OCI-LY7 (cell line): ENCODE measurements around the gene NAA50. TPM values are rescaled to one million over a fixed set of nuclear protein-coding genes. Genes with fewer than 3 reads are reported as not detected.

Experiments used
- BruUV-seq: library from RNA; stranded (reverse); fragments of 400-500 nt; replicated peaks from 2 replicates; lab custom pipeline; 2021; lab: Mats Ljungman, UMichigan
- CTCF ChIA-PET: fragments of 300-600 bp; sonication (Branson Sonifier 250); formaldehyde crosslinking; loops from one replicate; lab custom pipeline; 2022; ENCODE audit warnings: antibody characterized with exemption; ENCODE audit not compliant: unreplicated experiment; lab: Charles Lee
- POLR2A ChIA-PET: fragments of 300-600 bp; sonication (Branson Sonifier 250); formaldehyde crosslinking; loops from one replicate; lab custom pipeline; 2022; ENCODE audit warnings: antibody characterized with exemption; lab: Charles Lee
- DNase-seq: peaks from one replicate; pipeline ENCODE4 v3.0.0-alpha.2; 2015; ENCODE audit warnings: low spot score
- H2AFZ ChIP-seq: fragments of 200-600 bp; sonication (generic), shearing (Covaris generic); 2 replicates; pipeline ENCODE4 v1.6.1; 2014; ENCODE audit warnings: mild to moderate bottlenecking, antibody characterized with exemption, low read length, moderate library complexity
- H3K27ac ChIP-seq: fragments of 200-600 bp; sonication (generic); 2 replicates; pipeline ENCODE4 v1.5.1; 2014; ENCODE audit warnings: mixed run types, low read depth, mild to moderate bottlenecking, moderate library complexity, low read length, inconsistent platforms; ENCODE audit not compliant: poor library complexity, severe bottlenecking
- H3K36me3 ChIP-seq: fragments of 200-600 bp; sonication (generic); 2 replicates; pipeline ENCODE4 v1.6.1; 2014; ENCODE audit warnings: mild to moderate bottlenecking, antibody characterized with exemption, low read length, moderate library complexity, mixed read lengths; ENCODE audit not compliant: insufficient read depth
- H3K4me1 ChIP-seq: fragments of 200-600 bp; sonication (generic); 2 replicates; pipeline ENCODE4 v1.5.1; 2014; ENCODE audit warnings: mild to moderate bottlenecking, low read length; ENCODE audit not compliant: insufficient read depth, poor library complexity, severe bottlenecking
- H3K4me2 ChIP-seq: fragments of 200-600 bp; sonication (generic); 2 replicates; pipeline ENCODE4 v1.6.1; 2014; ENCODE audit warnings: mild to moderate bottlenecking, low read length
- H3K4me3 ChIP-seq: fragments of 200-600 bp; sonication (generic); 2 replicates; pipeline ENCODE4 v1.5.1; 2014; ENCODE audit warnings: mild to moderate bottlenecking, low read depth, low read length; ENCODE audit not compliant: poor library complexity, severe bottlenecking
- H3K79me2 ChIP-seq: fragments of 200-600 bp; sonication (generic); 2 replicates; pipeline ENCODE4 v1.6.1; 2016; ENCODE audit warnings: low read depth, mild to moderate bottlenecking, low read length, moderate library complexity, mixed read lengths; ENCODE audit not compliant: insufficient read depth
- H3K9me2 ChIP-seq: fragments of 200-600 bp; sonication (generic); 2 replicates; pipeline ENCODE4 v1.6.1; 2016; ENCODE audit warnings: mild to moderate bottlenecking, low read length, mixed read lengths; ENCODE audit not compliant: insufficient read depth
- H3K9me3 ChIP-seq: fragments of 200-600 bp; sonication (generic); 2 replicates; pipeline ENCODE4 v1.6.1; 2014; ENCODE audit warnings: mild to moderate bottlenecking, mixed run types, low read length, mixed read lengths
- H4K20me1 ChIP-seq: fragments of 200-600 bp; sonication (generic); 2 replicates; pipeline ENCODE4 v1.6.1; 2014; ENCODE audit warnings: mild to moderate bottlenecking, antibody characterized with exemption, low read length, moderate library complexity, mixed read lengths; ENCODE audit not compliant: insufficient read depth
- EZH2phosphoT487 ChIP-seq: fragments of 200-600 bp; sonication (generic); IDR thresholded peaks from 2 replicates; pipeline ENCODE4 v1.6.1; 2018; ENCODE audit warnings: low read depth, borderline replicate concordance, mild to moderate bottlenecking, mixed run types, antibody characterized with exemption, low read length, moderate library complexity, mixed read lengths
- intact Hi-C: fragments of 100-400 bp; cut with micrococcal nuclease; formaldehyde crosslinking; loops from one replicate; pipeline ENCODE4 v1.10.0; 2022; ENCODE audit not compliant: unreplicated experiment
- total RNA-seq, 2 experiments: library from RNA; depleted of rRNA in 1 of 2; stranded (reverse); fragments of >200 nt in 1 of 2; shearing (Covaris generic) in 1 of 2; gene quantifications; 2 replicates each; pipeline ENCODE4 v1.2.3, GENCODE V29; 2014 to 2022
- TF ChIP-seq, protein P1 (sequence below): fragments of 200-600 bp; sonication (generic); conservative IDR thresholded peaks from 2 replicates; pipeline ENCODE4 v1.5.1; 2014; ENCODE audit warnings: mild to moderate bottlenecking, antibody characterized with exemption, low read length, moderate library complexity, mixed read lengths

NAA50 gene
- total RNA-seq, 2 experiments from 2014 or later, result 172 to 223 TPM

- no peaks in the 10 kb centered on the region for H3K36me3 ChIP-seq
- intact Hi-C loops, result no loop called here
- no peak overlapping the region for H3K27ac ChIP-seq
- BruUV-seq, result no TSS peak
- H3K9me2 ChIP-seq, result no peaks in the 10 kb centered on the region
- TF ChIP-seq, protein P1, sequence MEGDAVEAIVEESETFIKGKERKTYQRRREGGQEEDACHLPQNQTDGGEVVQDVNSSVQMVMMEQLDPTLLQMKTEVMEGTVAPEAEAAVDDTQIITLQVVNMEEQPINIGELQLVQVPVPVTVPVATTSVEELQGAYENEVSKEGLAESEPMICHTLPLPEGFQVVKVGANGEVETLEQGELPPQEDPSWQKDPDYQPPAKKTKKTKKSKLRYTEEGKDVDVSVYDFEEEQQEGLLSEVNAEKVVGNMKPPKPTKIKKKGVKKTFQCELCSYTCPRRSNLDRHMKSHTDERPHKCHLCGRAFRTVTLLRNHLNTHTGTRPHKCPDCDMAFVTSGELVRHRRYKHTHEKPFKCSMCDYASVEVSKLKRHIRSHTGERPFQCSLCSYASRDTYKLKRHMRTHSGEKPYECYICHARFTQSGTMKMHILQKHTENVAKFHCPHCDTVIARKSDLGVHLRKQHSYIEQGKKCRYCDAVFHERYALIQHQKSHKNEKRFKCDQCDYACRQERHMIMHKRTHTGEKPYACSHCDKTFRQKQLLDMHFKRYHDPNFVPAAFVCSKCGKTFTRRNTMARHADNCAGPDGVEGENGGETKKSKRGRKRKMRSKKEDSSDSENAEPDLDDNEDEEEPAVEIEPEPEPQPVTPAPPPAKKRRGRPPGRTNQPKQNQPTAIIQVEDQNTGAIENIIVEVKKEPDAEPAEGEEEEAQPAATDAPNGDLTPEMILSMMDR, result no peak
- no peak for TF ChIP-seq EZH2phosphoT487
- H3K9me3 ChIP-seq, result no peaks in the 10 kb centered on the region
- DNase-seq, result no peak
- peak overlapping the region; percentile 94 for H3K4me2 ChIP-seq
- H4K20me1 ChIP-seq, result no peaks in the 10 kb centered on the region
- peak overlapping the region; percentile 85 for H3K4me3 ChIP-seq
- ChIA-PET CTCF (no interaction called here), POLR2A (interaction anchor here (1.0 to 1.3 kb wide), 3 partner anchors 14 to 51 kb away, joined by 3 to 5 read pairs (median 4); no protein-coding TSS in a partner anchor)
- peaks cover 24% of the 10 kb centered on the region; the same call in 1 of the 2 replicates for H3K79me2 ChIP-seq
- peak overlapping the region; percentile 97; the same call in 1 of the 2 replicates for H2AFZ ChIP-seq
- peaks cover 19% of the 10 kb centered on the region for H3K4me1 ChIP-seq
Observed at GRCh38 chr3:113698213-113698742, 47.8 kb downstream of the NAA50 start.

DNA sequence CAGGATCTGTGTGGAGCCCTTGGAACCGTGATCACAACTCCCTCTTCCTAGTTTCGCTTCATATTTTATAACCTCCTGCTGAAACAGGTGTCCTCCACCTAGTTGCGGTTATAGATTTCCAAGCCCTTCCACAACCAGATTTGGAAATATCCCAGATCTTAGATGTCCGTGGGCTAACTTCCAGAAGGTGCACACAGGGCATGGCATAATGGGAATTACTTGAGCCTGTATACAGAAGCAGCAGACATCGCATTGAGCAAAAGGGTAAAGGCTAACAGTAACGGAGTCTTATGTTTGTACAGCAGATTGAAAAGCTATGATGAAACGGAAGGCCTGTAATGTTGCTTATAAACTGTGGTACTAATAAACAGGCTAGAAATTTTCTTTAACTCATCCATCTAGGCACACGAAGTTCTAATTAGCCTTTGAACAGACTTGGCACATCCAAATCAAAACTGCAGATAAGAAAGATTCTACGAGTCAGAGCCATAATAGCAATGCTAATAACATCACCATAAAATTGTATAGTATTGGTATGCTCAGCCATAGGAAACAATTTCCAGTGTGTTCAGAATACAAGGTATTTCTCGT, 48.5 kb downstream of the NAA50 start:
- CTCF ChIA-PET, result no interaction called here
- Histone ChIP-seq H3K79me2 (peaks cover 29% of the 10 kb centered on the region; the same call in 1 of the 2 replicates), H3K4me3 (peak overlapping the region; percentile 85), H2AFZ (peak overlapping the region; percentile 97), H3K9me3 (no peaks in the 10 kb centered on the region), H4K20me1 (no peaks in the 10 kb centered on the region), H3K27ac (peak overlapping the region; percentile 61), H3K9me2 (no peaks in the 10 kb centered on the region), H3K4me1 (peaks cover 19% of the 10 kb centered on the region), H3K36me3 (no peaks in the 10 kb centered on the region), H3K4me2 (peak overlapping the region; percentile 94)
- POLR2A ChIA-PET, result interaction anchor here (0.6 to 1.3 kb wide), 4 partner anchors 15 to 430 kb away, joined by 3 to 5 read pairs (median 4); no protein-coding TSS in a partner anchor
- no TSS peak for BruUV-seq
- no peak for TF ChIP-seq EZH2phosphoT487
- TF ChIP-seq, protein P1, result no peak
- DNase-seq, result peak; percentile 13
- intact Hi-C loops, result no loop called here
